Astrocyte (in vitro differentiated cells and primary cell): ENCODE results near the gene SHISAL1. TPM values are rescaled to one million over a fixed set of nuclear protein-coding genes. Genes with fewer than 3 reads are reported as not detected.

Experiments
- DNase-seq: peaks from one replicate; pipeline ENCODE4 v3.0.0-alpha.2; 2010; ENCODE audit warnings: low read depth
- FAIRE-seq: peaks from 2 replicates; lab custom pipeline; 2011; peaks lifted over from hg19 to GRCh38; lab: Jason Lieb, UNC
- H2AFZ ChIP-seq: 2 replicates; pipeline ENCODE4 v1.6.0; 2012; ENCODE audit warnings: low read depth, low read length, inconsistent platforms
- H3K27ac ChIP-seq: 2 replicates; pipeline ENCODE4 v1.5.1; 2011; ENCODE audit warnings: low read depth, low read length, inconsistent platforms
- H3K27me3 ChIP-seq: 2 replicates; pipeline ENCODE4 v1.6.0; 2011; ENCODE audit warnings: low read length, inconsistent platforms; ENCODE audit not compliant: insufficient read depth
- H3K36me3 ChIP-seq: 2 replicates; pipeline ENCODE4 v1.5.1; 2011; ENCODE audit warnings: low read length, inconsistent platforms; ENCODE audit not compliant: insufficient read depth
- H3K4me1 ChIP-seq: 2 replicates; pipeline ENCODE4 v1.5.1; 2011; ENCODE audit warnings: low read length, inconsistent platforms; ENCODE audit not compliant: insufficient read depth
- H3K4me2 ChIP-seq: 2 replicates; pipeline ENCODE4 v1.6.0; 2012; ENCODE audit warnings: low read length, inconsistent platforms
- H3K4me3 ChIP-seq: 2 replicates; pipeline ENCODE4 v1.5.1; 2011; ENCODE audit warnings: low read depth, mild to moderate bottlenecking, low read length, inconsistent platforms; ENCODE audit not compliant: insufficient read depth
- H3K79me2 ChIP-seq: 2 replicates; pipeline ENCODE4 v1.6.0; 2012; ENCODE audit warnings: mild to moderate bottlenecking, low read length, inconsistent platforms; ENCODE audit not compliant: insufficient read depth
- H3K9ac ChIP-seq: 2 replicates; pipeline ENCODE4 v1.6.0; 2012; ENCODE audit warnings: mild to moderate bottlenecking, low read length, inconsistent platforms
- H3K9me3 ChIP-seq: 2 replicates; pipeline ENCODE4 v1.5.1; 2012; ENCODE audit warnings: low read depth, mild to moderate bottlenecking, low read length, inconsistent platforms; ENCODE audit not compliant: insufficient read depth
- H4K20me1 ChIP-seq: 2 replicates; pipeline ENCODE4 v1.6.0; 2012; ENCODE audit warnings: low read length, inconsistent platforms; ENCODE audit not compliant: insufficient read depth
- H3K27ac Mint-ChIP-seq: one replicate; pipeline ENCODE4 v1.8.0; 2021; ENCODE audit warnings: mild to moderate bottlenecking, mixed read lengths; ENCODE audit not compliant: unreplicated experiment
- H3K27me3 Mint-ChIP-seq: one replicate; pipeline ENCODE4 v1.8.0; 2021; ENCODE audit warnings: low read depth, mixed read lengths; ENCODE audit not compliant: unreplicated experiment
- H3K36me3 Mint-ChIP-seq: one replicate; pipeline ENCODE4 v1.8.0; 2021; ENCODE audit warnings: low read depth, mixed read lengths; ENCODE audit not compliant: unreplicated experiment
- H3K4me1 Mint-ChIP-seq: one replicate; pipeline ENCODE4 v1.8.0; 2021; ENCODE audit warnings: low read depth, mixed read lengths; ENCODE audit not compliant: unreplicated experiment
- H3K4me3 Mint-ChIP-seq: one replicate; pipeline ENCODE4 v1.8.0; 2021; ENCODE audit warnings: mild to moderate bottlenecking, moderate library complexity, mixed read lengths; ENCODE audit not compliant: unreplicated experiment
- H3K9me3 Mint-ChIP-seq: one replicate; pipeline ENCODE4 v1.8.0; 2021; ENCODE audit warnings: mild to moderate bottlenecking, mixed read lengths; ENCODE audit not compliant: unreplicated experiment
- EZH2 ChIP-seq: IDR thresholded peaks from 2 replicates; pipeline ENCODE4 v1.6.1; 2012; ENCODE audit warnings: mild to moderate bottlenecking, low read length, inconsistent platforms; ENCODE audit not compliant: insufficient read depth
- total RNA-seq: library from RNA; stranded (reverse); gene quantifications from 2 replicates; pipeline ENCODE4 v1.2.1, GENCODE V29; 2021
- TF ChIP-seq, protein P1 (sequence below): IDR thresholded peaks from 2 replicates; pipeline ENCODE4 v1.5.1; 2011; ENCODE audit warnings: low read depth, mild to moderate bottlenecking, inconsistent platforms, low read length, moderate library complexity; ENCODE audit not compliant: insufficient read depth

The SHISAL1 gene
- total RNA-seq, 1 donor from 2014 or later: 0.36 TPM

DNA sequence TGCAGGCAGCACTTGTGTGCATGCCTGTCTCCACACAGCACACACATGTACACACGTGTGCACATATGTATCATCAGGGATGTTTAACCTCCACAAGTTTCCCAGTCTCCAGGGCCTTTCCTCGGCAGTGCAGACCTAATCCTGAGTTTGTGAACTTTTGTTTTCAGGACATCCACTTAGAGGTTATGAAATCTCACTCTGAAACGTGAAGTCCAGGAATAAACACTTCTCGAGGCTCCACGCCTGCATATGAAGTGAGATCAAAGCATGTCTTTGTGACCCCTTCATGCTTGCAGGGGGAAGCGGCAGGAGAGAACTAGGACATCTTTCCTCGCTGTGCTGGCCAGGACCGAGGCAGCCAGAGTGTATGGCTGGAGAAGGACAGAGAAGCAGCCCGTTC is 3.1 kb downstream of the SHISAL1 start:
- FAIRE-seq: no peak
- peaks cover 50% of the 10 kb centered on the region for H3K4me1 ChIP-seq
- no peaks in the 10 kb centered on the region for H3K79me2 ChIP-seq
- TF ChIP-seq, protein P1, sequence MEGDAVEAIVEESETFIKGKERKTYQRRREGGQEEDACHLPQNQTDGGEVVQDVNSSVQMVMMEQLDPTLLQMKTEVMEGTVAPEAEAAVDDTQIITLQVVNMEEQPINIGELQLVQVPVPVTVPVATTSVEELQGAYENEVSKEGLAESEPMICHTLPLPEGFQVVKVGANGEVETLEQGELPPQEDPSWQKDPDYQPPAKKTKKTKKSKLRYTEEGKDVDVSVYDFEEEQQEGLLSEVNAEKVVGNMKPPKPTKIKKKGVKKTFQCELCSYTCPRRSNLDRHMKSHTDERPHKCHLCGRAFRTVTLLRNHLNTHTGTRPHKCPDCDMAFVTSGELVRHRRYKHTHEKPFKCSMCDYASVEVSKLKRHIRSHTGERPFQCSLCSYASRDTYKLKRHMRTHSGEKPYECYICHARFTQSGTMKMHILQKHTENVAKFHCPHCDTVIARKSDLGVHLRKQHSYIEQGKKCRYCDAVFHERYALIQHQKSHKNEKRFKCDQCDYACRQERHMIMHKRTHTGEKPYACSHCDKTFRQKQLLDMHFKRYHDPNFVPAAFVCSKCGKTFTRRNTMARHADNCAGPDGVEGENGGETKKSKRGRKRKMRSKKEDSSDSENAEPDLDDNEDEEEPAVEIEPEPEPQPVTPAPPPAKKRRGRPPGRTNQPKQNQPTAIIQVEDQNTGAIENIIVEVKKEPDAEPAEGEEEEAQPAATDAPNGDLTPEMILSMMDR: no peak
- no peak for TF ChIP-seq EZH2
- no peak overlapping the region for H3K4me3 ChIP-seq
- H3K9ac ChIP-seq: peak overlapping the region; percentile 58
- Mint-ChIP-seq H3K4me3 (no peak overlapping the region), H3K9me3 (no peaks in the 10 kb centered on the region), H3K27ac (no peak overlapping the region), H3K27me3 (peaks cover 13% of the 10 kb centered on the region), H3K4me1 (peaks cover 3% of the 10 kb centered on the region), H3K36me3 (no peaks in the 10 kb centered on the region)
- peak overlapping the region; percentile 44 for H3K27ac ChIP-seq
- no peak for DNase-seq
- H3K9me3 ChIP-seq: no peaks in the 10 kb centered on the region
- peak overlapping the region; percentile 75 for H3K4me2 ChIP-seq
- H3K36me3 ChIP-seq: no peaks in the 10 kb centered on the region
- no peaks in the 10 kb centered on the region for H3K27me3 ChIP-seq
- H2AFZ ChIP-seq: no peak overlapping the region
- H4K20me1 ChIP-seq: no peaks in the 10 kb centered on the region

DNA sequence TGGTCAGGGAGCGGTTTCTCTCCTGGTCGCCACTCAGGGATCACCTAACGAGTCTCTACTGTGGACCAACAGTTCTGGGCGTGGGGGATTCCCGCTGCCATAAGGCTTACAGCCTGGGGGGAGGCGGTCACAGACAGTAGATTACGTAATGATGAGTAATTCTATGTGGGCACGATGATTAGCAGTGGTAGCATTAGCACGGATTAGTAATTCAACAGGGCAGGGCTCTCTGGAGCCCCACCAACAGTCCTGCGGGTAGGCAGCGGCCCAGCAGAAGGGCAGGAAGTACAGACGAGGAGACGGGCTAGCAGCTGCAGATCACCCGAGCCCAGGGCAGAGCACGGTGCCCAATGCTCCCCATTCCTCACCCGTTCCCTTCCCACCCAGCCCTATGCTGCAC is 3.6 kb downstream of the SHISAL1 start:
- Histone ChIP-seq H3K4me3 (no peak overlapping the region), H3K9ac (peak overlapping the region; percentile 72), H3K4me1 (peaks cover 50% of the 10 kb centered on the region), H3K27me3 (no peaks in the 10 kb centered on the region), H4K20me1 (no peaks in the 10 kb centered on the region), H2AFZ (peak overlapping the region; percentile 26), H3K36me3 (no peaks in the 10 kb centered on the region), H3K4me2 (peak overlapping the region; percentile 75), H3K9me3 (no peaks in the 10 kb centered on the region), H3K27ac (peak overlapping the region; percentile 78), H3K79me2 (no peaks in the 10 kb centered on the region)
- Mint-ChIP-seq H3K36me3 (no peaks in the 10 kb centered on the region), H3K4me1 (peaks cover 6% of the 10 kb centered on the region), H3K27me3 (peaks cover 13% of the 10 kb centered on the region), H3K4me3 (no peak overlapping the region), H3K9me3 (no peaks in the 10 kb centered on the region), H3K27ac (peak overlapping the region; percentile 34)
- TF ChIP-seq EZH2: no peak
- TF ChIP-seq, protein P1: no peak
- peak; percentile 87 for FAIRE-seq
- DNase-seq: peak; percentile 95

DNA sequence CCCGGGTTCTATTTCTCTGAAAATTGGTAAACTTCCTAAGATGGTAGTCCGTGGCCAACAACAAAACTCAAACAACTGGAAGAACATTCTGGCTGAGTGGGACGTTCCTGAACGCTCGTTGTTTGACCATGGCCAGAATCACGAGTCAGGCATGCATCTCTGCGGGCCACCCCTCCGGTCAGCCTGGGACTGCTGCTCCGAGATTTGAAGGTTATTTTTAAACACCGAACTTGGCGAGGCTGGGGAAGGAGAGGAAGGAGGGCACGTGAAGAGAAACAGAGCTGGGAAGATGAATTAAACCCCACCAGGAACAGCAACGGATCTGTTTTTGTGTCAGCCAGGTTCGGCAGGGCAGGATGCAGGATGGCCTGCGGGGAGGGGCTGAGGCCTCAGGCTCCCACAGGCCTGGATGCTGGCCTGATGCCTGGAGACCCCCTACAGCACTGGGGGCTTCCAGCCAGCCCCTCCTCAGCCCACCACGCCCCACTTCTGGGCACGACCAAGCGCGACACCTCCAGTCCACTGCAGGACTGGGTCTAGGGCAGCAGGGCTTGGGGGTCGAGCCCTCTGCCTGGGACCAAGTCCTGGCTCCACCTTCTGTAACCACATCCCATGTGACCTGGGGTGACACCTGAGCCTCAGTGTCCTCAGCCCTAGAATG is 5.1 kb downstream of the SHISAL1 start:
- peaks cover 2% of the 10 kb centered on the region for H3K36me3 Mint-ChIP-seq
- no peak overlapping the region for H3K4me3 ChIP-seq
- H3K4me1 ChIP-seq: peaks cover 46% of the 10 kb centered on the region
- TF ChIP-seq, protein P1: no peak
- TF ChIP-seq EZH2: no peak
- no peak overlapping the region for H3K27ac Mint-ChIP-seq
- H3K79me2 ChIP-seq: no peaks in the 10 kb centered on the region
- H3K4me2 ChIP-seq: no peak overlapping the region
- no peak overlapping the region for H3K9ac ChIP-seq
- FAIRE-seq (no peak), DNase-seq (no peak)
- H3K4me1 Mint-ChIP-seq: peaks cover 6% of the 10 kb centered on the region
- no peak overlapping the region for H2AFZ ChIP-seq
- H4K20me1 ChIP-seq: no peaks in the 10 kb centered on the region
- H3K27me3 ChIP-seq: no peaks in the 10 kb centered on the region
- H3K9me3 ChIP-seq: no peaks in the 10 kb centered on the region
- no peak overlapping the region for H3K27ac ChIP-seq
- H3K9me3 Mint-ChIP-seq: no peaks in the 10 kb centered on the region
- no peak overlapping the region for H3K4me3 Mint-ChIP-seq
- peaks cover 13% of the 10 kb centered on the region for H3K27me3 Mint-ChIP-seq
- H3K36me3 ChIP-seq: no peaks in the 10 kb centered on the region
